ENCODE data around the gene LCN15. TPM values are rescaled to one million over a fixed set of nuclear protein-coding genes. Genes with fewer than 3 reads are reported as not detected.

Gene LCN15
- total and polyA plus RNA-seq, 2 of the 13 experiments (the other 11 are each of a cell fraction or from before 2014, with no cell fraction given): 1.3 to 53.7 TPM

DNA sequence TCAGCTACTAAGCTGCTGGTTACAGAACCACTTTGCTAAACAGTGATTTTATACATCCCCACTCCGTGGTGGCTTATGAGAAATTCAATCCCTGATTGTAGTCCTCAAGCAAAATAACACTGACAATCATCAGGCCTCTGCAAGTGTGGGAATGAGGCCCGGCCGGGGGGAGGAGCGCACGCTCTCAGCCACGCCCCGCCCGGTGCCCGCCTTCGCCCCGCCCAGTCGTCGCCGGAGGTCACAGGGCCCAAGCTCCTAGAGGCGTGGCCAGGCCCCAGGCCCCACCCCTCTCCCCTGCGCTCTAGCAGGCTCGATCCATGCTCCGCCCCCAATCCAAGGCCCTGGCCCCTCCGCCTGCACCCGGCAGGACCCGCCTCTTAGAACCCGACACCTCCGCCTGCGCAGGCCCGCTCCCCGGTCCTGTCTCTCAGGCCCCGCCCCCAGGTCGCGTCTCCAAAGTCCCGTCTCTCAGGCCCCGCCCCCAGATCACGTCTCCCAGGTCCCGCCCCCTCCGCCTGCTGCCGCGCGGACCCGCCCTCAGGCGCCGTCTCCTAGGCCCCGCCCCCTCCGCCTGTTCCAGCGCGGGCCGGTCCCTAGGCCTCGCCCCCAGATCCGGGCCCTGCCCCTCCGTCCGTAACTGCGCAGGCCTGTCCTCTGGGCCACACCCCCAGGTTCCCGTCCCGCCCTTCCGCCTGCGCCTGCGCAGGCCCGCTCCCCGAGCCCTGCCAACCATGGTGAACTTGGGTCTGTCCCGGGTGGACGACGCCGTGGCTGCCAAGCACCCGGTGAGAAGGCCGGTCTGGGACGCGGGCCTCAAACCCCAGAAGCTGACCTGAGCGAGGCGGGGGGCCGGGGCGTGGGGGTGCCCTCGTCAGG, 26.6 kb upstream of the LCN15 start, which contains the start of gene TMEM141 (continued):
- no peak for TF ChIP-seq AKNA (CRISPR knock-in tag; IDR thresholded peaks at IDR 0.05; ENCODE audit: borderline replicate concordance)
- TF ChIP-seq ZFP36L1 (CRISPR knock-in tag; IDR thresholded peaks at IDR 0.05): 0 out of 2 replicates have a peak, but pooled peaks have one; percentile 11
- no peak; the same call in 1 of the 2 replicates for TF ChIP-seq NR2C2 (CRISPR knock-in tag; IDR thresholded peaks at IDR 0.05; ENCODE audit: borderline replicate concordance)
- no peak for TF ChIP-seq SOX13 (IDR thresholded peaks at IDR 0.05)
- TF ChIP-seq SOX13 (CRISPR knock-in tag; conservative IDR thresholded peaks at IDR 0.05 in 1 of 2, IDR thresholded peaks at IDR 0.05 in 1 of 2): 0 out of 4 replicates have a peak, but pooled peaks of 1 of the 2 experiments have one; percentile 16
- no peak for TF ChIP-seq MATR3 (CRISPR knock-in tag; IDR thresholded peaks at IDR 0.05)
- TF ChIP-seq ELF3 (CRISPR knock-in tag; IDR thresholded peaks at IDR 0.05): peak; percentile 54
- peak; percentile 71 for TF ChIP-seq MAZ (IDR thresholded peaks at IDR 0.05; ENCODE audit: borderline replicate concordance, low read depth, low read length)
- TF ChIP-seq MAZ (CRISPR knock-in tag; IDR thresholded peaks at IDR 0.05; ENCODE audit: low read depth): 0 out of 2 replicates have a peak, but pooled peaks have one; percentile 47
- no peak for TF ChIP-seq ZNF768 (CRISPR knock-in tag; IDR thresholded peaks at IDR 0.05)
- peak; percentile 83; the same call in 1 of the 2 replicates for TF ChIP-seq SALL2 (CRISPR knock-in tag; IDR thresholded peaks at IDR 0.05)
- TF ChIP-seq, protein P1, sequence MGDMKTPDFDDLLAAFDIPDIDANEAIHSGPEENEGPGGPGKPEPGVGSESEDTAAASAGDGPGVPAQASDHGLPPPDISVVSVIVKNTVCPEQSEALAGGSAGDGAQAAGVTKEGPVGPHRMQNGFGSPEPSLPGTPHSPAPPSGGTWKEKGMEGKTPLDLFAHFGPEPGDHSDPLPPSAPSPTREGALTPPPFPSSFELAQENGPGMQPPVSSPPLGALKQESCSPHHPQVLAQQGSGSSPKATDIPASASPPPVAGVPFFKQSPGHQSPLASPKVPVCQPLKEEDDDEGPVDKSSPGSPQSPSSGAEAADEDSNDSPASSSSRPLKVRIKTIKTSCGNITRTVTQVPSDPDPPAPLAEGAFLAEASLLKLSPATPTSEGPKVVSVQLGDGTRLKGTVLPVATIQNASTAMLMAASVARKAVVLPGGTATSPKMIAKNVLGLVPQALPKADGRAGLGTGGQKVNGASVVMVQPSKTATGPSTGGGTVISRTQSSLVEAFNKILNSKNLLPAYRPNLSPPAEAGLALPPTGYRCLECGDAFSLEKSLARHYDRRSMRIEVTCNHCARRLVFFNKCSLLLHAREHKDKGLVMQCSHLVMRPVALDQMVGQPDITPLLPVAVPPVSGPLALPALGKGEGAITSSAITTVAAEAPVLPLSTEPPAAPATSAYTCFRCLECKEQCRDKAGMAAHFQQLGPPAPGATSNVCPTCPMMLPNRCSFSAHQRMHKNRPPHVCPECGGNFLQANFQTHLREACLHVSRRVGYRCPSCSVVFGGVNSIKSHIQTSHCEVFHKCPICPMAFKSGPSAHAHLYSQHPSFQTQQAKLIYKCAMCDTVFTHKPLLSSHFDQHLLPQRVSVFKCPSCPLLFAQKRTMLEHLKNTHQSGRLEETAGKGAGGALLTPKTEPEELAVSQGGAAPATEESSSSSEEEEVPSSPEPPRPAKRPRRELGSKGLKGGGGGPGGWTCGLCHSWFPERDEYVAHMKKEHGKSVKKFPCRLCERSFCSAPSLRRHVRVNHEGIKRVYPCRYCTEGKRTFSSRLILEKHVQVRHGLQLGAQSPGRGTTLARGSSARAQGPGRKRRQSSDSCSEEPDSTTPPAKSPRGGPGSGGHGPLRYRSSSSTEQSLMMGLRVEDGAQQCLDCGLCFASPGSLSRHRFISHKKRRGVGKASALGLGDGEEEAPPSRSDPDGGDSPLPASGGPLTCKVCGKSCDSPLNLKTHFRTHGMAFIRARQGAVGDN (CRISPR knock-in tag; IDR thresholded peaks at IDR 0.05): peak; percentile 91
- TF ChIP-seq CCDC6 (CRISPR knock-in tag; IDR thresholded peaks at IDR 0.05): no peak
- TF ChIP-seq TSC22D2 (CRISPR knock-in tag; IDR thresholded peaks at IDR 0.05; ENCODE audit: borderline replicate concordance): 0 out of 2 replicates have a peak, but pooled peaks have one; percentile 29
- no peak for TF ChIP-seq SMARCE1 (IDR thresholded peaks at IDR 0.05; ENCODE audit: borderline replicate concordance)
- TF ChIP-seq NFIB (CRISPR knock-in tag; IDR thresholded peaks at IDR 0.05; ENCODE audit: borderline replicate concordance): no peak
- peak; percentile 5; the same call in 1 of the 2 replicates for TF ChIP-seq ZNF589 (CRISPR knock-in tag; conservative IDR thresholded peaks at IDR 0.05)
- TF ChIP-seq RFX1 (IDR thresholded peaks at IDR 0.05): no peak
- TF ChIP-seq ZNF83 (CRISPR knock-in tag; IDR thresholded peaks at IDR 0.05; ENCODE audit: borderline replicate concordance): no peak
- peak; percentile 30 for TF ChIP-seq SIX4 (CRISPR knock-in tag; IDR thresholded peaks at IDR 0.05)
- TF ChIP-seq TGIF2 (CRISPR knock-in tag; IDR thresholded peaks at IDR 0.05): peak; percentile 31; the same call in 1 of the 2 replicates
